Measurements from ENCODE around the gene MGST3. TPM values are rescaled to one million over a fixed set of nuclear protein-coding genes. Genes with fewer than 3 reads are reported as not detected.

The MGST3 gene
- total RNA-seq, 2 donors from 2014 or later = 113 to 147 TPM

- Histone ChIP-seq H3K4me3 (ENCODE audit: low read length) (no peak overlapping the region), H3K36me3 (ENCODE audit: control insufficient read depth, insufficient read depth, low read length) (peaks cover 9% of the 10 kb centered on the region), H3K9me3 (ENCODE audit: control insufficient read depth, low read length) (no peaks in the 10 kb centered on the region), H3K27me3 (ENCODE audit: control insufficient read depth, insufficient read depth, low read length, poor library complexity, severe bottlenecking) (no peaks in the 10 kb centered on the region), H3K4me1 (ENCODE audit: control insufficient read depth, insufficient read depth, low read length) (no peaks in the 10 kb centered on the region), H3K27ac (ENCODE audit: low read depth, low read length) (no peak overlapping the region), H3K9ac (ENCODE audit: extremely low read depth, low read length, poor library complexity, severe bottlenecking) (no peak overlapping the region)
- Mint-ChIP-seq H3K4me3 (no peak overlapping the region), H3K27ac (no peak overlapping the region), H3K27me3 (ENCODE audit: insufficient read depth) (no peaks in the 10 kb centered on the region), H3K36me3 (ENCODE audit: low read depth) (peaks cover 19% of the 10 kb centered on the region), H3K4me1 (no peaks in the 10 kb centered on the region), H3K9me3 (no peaks in the 10 kb centered on the region)
- WGBS, 2 experiments (ENCODE audit: insufficient coverage in 1 of 2, insufficient read length in 1 of 2) = 95 to 97% methylated on average over 4 to 8 of the region's 8 CpGs
- no peak for TF ChIP-seq CTCF (conservative IDR thresholded peaks at IDR 0.05)
- no peak for DNase-seq
These were observed 14.8 kb downstream of the MGST3 start for GRCh38 chr1:165645654-165646366.

GRCh38 chr1:165647517-165647916 is 16.5 kb downstream of the MGST3 start:
- no peaks in the 10 kb centered on the region for H3K4me1 Mint-ChIP-seq
- no peaks in the 10 kb centered on the region for H3K9me3 Mint-ChIP-seq
- Histone ChIP-seq H3K9ac (ENCODE audit: extremely low read depth, low read length, poor library complexity, severe bottlenecking) (no peak overlapping the region), H3K4me1 (ENCODE audit: control insufficient read depth, insufficient read depth, low read length) (no peaks in the 10 kb centered on the region), H3K9me3 (ENCODE audit: control insufficient read depth, low read length) (no peaks in the 10 kb centered on the region), H3K36me3 (ENCODE audit: control insufficient read depth, insufficient read depth, low read length) (peaks cover 17% of the 10 kb centered on the region), H3K4me3 (ENCODE audit: low read length) (no peak overlapping the region), H3K27ac (ENCODE audit: low read depth, low read length) (no peak overlapping the region), H3K27me3 (ENCODE audit: control insufficient read depth, insufficient read depth, low read length, poor library complexity, severe bottlenecking) (no peaks in the 10 kb centered on the region)
- H3K4me3 Mint-ChIP-seq = no peak overlapping the region
- no peak for TF ChIP-seq CTCF (conservative IDR thresholded peaks at IDR 0.05)
- no peak overlapping the region for H3K27ac Mint-ChIP-seq
- DNase-seq = no peak
- no peaks in the 10 kb centered on the region for H3K27me3 Mint-ChIP-seq (ENCODE audit: insufficient read depth)
- H3K36me3 Mint-ChIP-seq (ENCODE audit: low read depth) = peaks cover 26% of the 10 kb centered on the region

- Mint-ChIP-seq H3K36me3 (ENCODE audit: low read depth) (peaks cover 27% of the 10 kb centered on the region), H3K27me3 (ENCODE audit: insufficient read depth) (no peaks in the 10 kb centered on the region), H3K4me1 (no peaks in the 10 kb centered on the region), H3K27ac (no peak overlapping the region), H3K9me3 (no peaks in the 10 kb centered on the region), H3K4me3 (no peak overlapping the region)
- no peak overlapping the region for H3K4me3 ChIP-seq (ENCODE audit: low read length)
- no peak overlapping the region for H3K9ac ChIP-seq (ENCODE audit: extremely low read depth, low read length, poor library complexity, severe bottlenecking)
- H3K27me3 ChIP-seq (ENCODE audit: control insufficient read depth, insufficient read depth, low read length, poor library complexity, severe bottlenecking) = no peaks in the 10 kb centered on the region
- WGBS, 2 experiments (ENCODE audit: insufficient coverage in 1 of 2, insufficient read length in 1 of 2) = 97 to 100% methylated on average over 3 to 4 of the region's 4 CpGs
- no peak overlapping the region for H3K27ac ChIP-seq (ENCODE audit: low read depth, low read length)
- peaks cover 17% of the 10 kb centered on the region for H3K36me3 ChIP-seq (ENCODE audit: control insufficient read depth, insufficient read depth, low read length)
- DNase-seq = no peak
- no peak for TF ChIP-seq CTCF (conservative IDR thresholded peaks at IDR 0.05)
- H3K9me3 ChIP-seq (ENCODE audit: control insufficient read depth, low read length) = no peaks in the 10 kb centered on the region
- H3K4me1 ChIP-seq (ENCODE audit: control insufficient read depth, insufficient read depth, low read length) = no peaks in the 10 kb centered on the region
These were observed 16.9 kb downstream of the MGST3 start for GRCh38 chr1:165647970-165648369.
